Nephron progenitor cell (in vitro differentiated cells): Measurements from ENCODE around the gene KDSR.

Experiments
- DNase-seq: peaks from one replicate; pipeline ENCODE4 v3.0.0; 2021
- H3K27ac Mint-ChIP-seq: 2 replicates; pipeline ENCODE4 v1.8.0; 2021; ENCODE audit warnings: mild to moderate bottlenecking, moderate library complexity, mixed read lengths
- H3K27me3 Mint-ChIP-seq: 2 replicates; pipeline ENCODE4 v1.8.0; 2021; ENCODE audit warnings: mild to moderate bottlenecking, low read depth, mixed read lengths; ENCODE audit not compliant: poor library complexity
- H3K36me3 Mint-ChIP-seq: 2 replicates; pipeline ENCODE4 v1.8.0; 2021; ENCODE audit warnings: low read depth, mixed read lengths
- H3K4me1 Mint-ChIP-seq: 2 replicates; pipeline ENCODE4 v1.8.0; 2021; ENCODE audit warnings: mixed read lengths
- H3K4me3 Mint-ChIP-seq: 2 replicates; pipeline ENCODE4 v1.8.0; 2021; ENCODE audit warnings: mild to moderate bottlenecking, moderate library complexity, mixed read lengths
- H3K9me3 Mint-ChIP-seq: 2 replicates; pipeline ENCODE4 v1.8.0; 2021; ENCODE audit warnings: mild to moderate bottlenecking, moderate library complexity, mixed read lengths
- CTCF ChIP-seq: fragments of 200-600 bp; sonication (generic); IDR thresholded peaks from 2 replicates; pipeline ENCODE4 v1.5.0; 2021; ENCODE audit warnings: antibody characterized with exemption

KDSR gene

GRCh38 chr18:63284173-63284799 lies 82.7 kb downstream of the KDSR start:
- no peak for TF ChIP-seq CTCF
- Mint-ChIP-seq H3K4me3 (no peak overlapping the region), H3K36me3 (peaks cover 15% of the 10 kb centered on the region), H3K27ac (peak overlapping the region; percentile 41), H3K4me1 (peaks cover 39% of the 10 kb centered on the region), H3K9me3 (no peaks in the 10 kb centered on the region), H3K27me3 (no peaks in the 10 kb centered on the region)
- no peak for DNase-seq

GRCh38 chr18:63283305-63284094 lies 83.5 kb downstream of the KDSR start:
- peaks cover 22% of the 10 kb centered on the region for H3K36me3 Mint-ChIP-seq
- peaks cover 39% of the 10 kb centered on the region for H3K4me1 Mint-ChIP-seq
- H3K27me3 Mint-ChIP-seq, result no peaks in the 10 kb centered on the region
- DNase-seq, result no peak
- H3K27ac Mint-ChIP-seq, result peak overlapping the region; percentile 41
- no peaks in the 10 kb centered on the region for H3K9me3 Mint-ChIP-seq
- no peak for TF ChIP-seq CTCF
- H3K4me3 Mint-ChIP-seq, result no peak overlapping the region

GRCh38 chr18:63282793-63283192 lies 84.2 kb downstream of the KDSR start:
- no peak for DNase-seq
- Mint-ChIP-seq H3K4me3 (no peak overlapping the region), H3K36me3 (peaks cover 29% of the 10 kb centered on the region), H3K4me1 (peaks cover 39% of the 10 kb centered on the region), H3K9me3 (no peaks in the 10 kb centered on the region), H3K27me3 (no peaks in the 10 kb centered on the region), H3K27ac (no peak overlapping the region)
- TF ChIP-seq CTCF, result no peak
